Transverse colon (tissue), 4 donors: ENCODE measurements around the gene GNB1L. TPM values are rescaled to one million over a fixed set of nuclear protein-coding genes. Genes with fewer than 3 reads are reported as not detected.
A peak's percentile ranks its signal among the peaks of the same experiment; 100 is the strongest.

Experiments
- DNase-seq: peaks from one replicate; pipeline ENCODE4 v3.0.0-alpha.2; 2019
- H3K27ac ChIP-seq, 4 donors: fragments of 200-600 bp; sonication (generic); 2 replicates each; pipeline ENCODE4 v1.5.1; 2016 to 2018; ENCODE audit warnings: inconsistent platforms in 4 of 4
- H3K27me3 ChIP-seq: fragments of 200-600 bp; sonication (generic); 2 replicates; pipeline ENCODE4 v1.5.1; 2017; ENCODE audit warnings: inconsistent platforms
- H3K36me3 ChIP-seq, 4 donors: fragments of 200-600 bp; sonication (generic); 2 replicates each; pipeline ENCODE4 v1.5.1; 2017 to 2019; ENCODE audit warnings: inconsistent platforms in 4 of 4
- H3K4me1 ChIP-seq, 4 donors: fragments of 200-600 bp; sonication (generic); 2 replicates each; pipeline ENCODE4 v1.5.1; 2017 to 2020; ENCODE audit warnings: inconsistent platforms in 4 of 4
- H3K4me3 ChIP-seq, 4 donors: fragments of 200-600 bp; sonication (generic); 1 replicate in 1 of 4; 2 replicates in 3 of 4; pipeline versions ENCODE4 v1.5.1 to v1.6.1; 2017 to 2019; ENCODE audit warnings: inconsistent platforms in 4 of 4
- H3K9me3 ChIP-seq, 2 donors: fragments of 200-600 bp; sonication (generic); 2 replicates each; pipeline ENCODE4 v1.5.1; 2017 to 2019; ENCODE audit warnings: inconsistent platforms in 2 of 2
- CTCF ChIP-seq, 5 experiments: fragments of 200-600 bp in 3 of 5; fragments of 450-650 bp in 2 of 5; sonication (generic) in 3 of 5; IDR thresholded peaks; 1 replicate in 2 of 5; 2 replicates in 3 of 5; pipeline ENCODE4 v1.5.1; 2016 to 2017; ENCODE audit warnings: antibody characterized with exemption in 5 of 5, inconsistent platforms in 3 of 5, mild to moderate bottlenecking in 2 of 5, moderate library complexity in 1 of 5
- EP300 ChIP-seq: sonication (generic); formaldehyde crosslinking; IDR thresholded peaks from one replicate; pipeline ENCODE4 v1.6.1; 2017; ENCODE audit warnings: antibody characterized with exemption, low read depth
- POLR2A ChIP-seq: fragments of 450-650 bp; IDR thresholded peaks from one replicate; pipeline ENCODE4 v1.6.1; 2016; ENCODE audit warnings: antibody characterized with exemption, mild to moderate bottlenecking, moderate library complexity
- POLR2AphosphoS5 ChIP-seq, 3 donors: sonication (generic); formaldehyde crosslinking; IDR thresholded peaks; one replicate each; pipeline ENCODE4 v1.6.1; 2016; ENCODE audit warnings: antibody characterized with exemption in 3 of 3
- WGBS, 2 donors: methylation state at CpG; one replicate each; pipeline ENCODE4 v1.1.5; 2018; ENCODE audit warnings: low coverage in 1 of 2; 5-methylcytosine and 5-hydroxymethylcytosine counted together
- in situ Hi-C, 4 donors: fragments of 200-750 bp; cut with MboI; loops; one replicate each; pipeline versions ENCODE4 v1.15.0 to v1.15.1; 2017; ENCODE audit warnings: low sequenced_read_pairs in 3 of 4, low pct_ligation_motif_present in 1 of 4, low pct_unique_long_range_greater_than_20kb in 1 of 4
- intact Hi-C: fragments of 100-400 bp; cut with DNase I; formaldehyde crosslinking; loops from one replicate; pipeline ENCODE4 v1.15.1; 2023; ENCODE audit warnings: low total_unique reads
- total RNA-seq, 4 donors: library from RNA; depleted of rRNA; stranded (reverse); fragments of >200 nt; gene quantifications; one replicate each; pipeline ENCODE4 v1.1.0, GENCODE V29; 2016

Gene GNB1L
- total RNA-seq, 4 donors from 2014 or later, result 0.80 to 4.8 (median 2.8) TPM

GRCh38 chr22:19760058-19760950 lies 94.4 kb downstream of the GNB1L start, which contains the start of gene TBX1:
Gene TBX1 (plus strand): TSS chr22:19760778. CDS start chr22:19760844, 66 bp downstream.
- Histone ChIP-seq H3K36me3 (no peaks in the 10 kb centered on the region), H3K4me1 (peaks cover 9 to 37% (median 17%) of the 10 kb centered on the region in 4 donors), H3K4me3 (peak within 1 kb of the TSS in 1 of 4 donors; percentile 24), H3K9me3 (no peaks in the 10 kb centered on the region), H3K27me3 (peaks cover 94% of the 10 kb centered on the region), H3K27ac (no peak within 1 kb of the TSS)
- in situ Hi-C loops, result no loop called here
- TF ChIP-seq CTCF (IDR thresholded peaks at IDR 0.05), result no peak
- TF ChIP-seq POLR2AphosphoS5 (IDR thresholded peaks at IDR 0.05), result no peak
- TF ChIP-seq EP300, result no peak
- TF ChIP-seq POLR2A, result no peak
- no peak for DNase-seq
- 6 to 24% methylated on average over 7 to 27 of the region's 79 CpGs for WGBS, 2 donors
- intact Hi-C loops, result no loop called here

GRCh38 chr22:19759427-19760057 lies 95.1 kb downstream of the GNB1L start:
- intact Hi-C loops (no loop called here), in situ Hi-C loops (no loop called here)
- WGBS, 2 donors, result 8 to 21% methylated on average over 4 to 40 of the region's 43 CpGs
- no peak overlapping the region for H3K27ac ChIP-seq
- H3K27me3 ChIP-seq, result peaks cover 94% of the 10 kb centered on the region
- no peaks in the 10 kb centered on the region for H3K36me3 ChIP-seq
- H3K9me3 ChIP-seq, result no peaks in the 10 kb centered on the region
- H3K4me1 ChIP-seq, result peaks cover 9 to 40% (median 17%) of the 10 kb centered on the region in 4 donors
- H3K4me3 ChIP-seq, result no peak overlapping the region
- no peak for DNase-seq
- TF ChIP-seq POLR2A, result no peak
- no peak for TF ChIP-seq POLR2AphosphoS5 (IDR thresholded peaks at IDR 0.05)
- TF ChIP-seq CTCF (IDR thresholded peaks at IDR 0.05), result no peak
- TF ChIP-seq EP300, result no peak

GRCh38 chr22:19758896-19759426 lies 95.7 kb downstream of the GNB1L start:
- in situ Hi-C loops (no loop called here), intact Hi-C loops (no loop called here)
- Histone ChIP-seq H3K27me3 (peaks cover 94% of the 10 kb centered on the region), H3K9me3 (no peaks in the 10 kb centered on the region), H3K27ac (no peak overlapping the region), H3K4me3 (no peak overlapping the region), H3K4me1 (peaks cover 9 to 40% (median 17%) of the 10 kb centered on the region in 4 donors), H3K36me3 (no peaks in the 10 kb centered on the region)
- WGBS, 2 donors, result 14% methylated on average over 11 of the region's 21 CpGs; no CpG with 5 or more reads in 1 of the 2 donors
- TF ChIP-seq POLR2AphosphoS5 (IDR thresholded peaks at IDR 0.05) (no peak), POLR2A (no peak), CTCF (IDR thresholded peaks at IDR 0.05) (no peak), EP300 (no peak)
- no peak for DNase-seq
